KMS-11 (cell line): ENCODE results near the gene FBXL3.

Source experiments
- H2AFZ ChIP-seq: fragments of 200-600 bp; sonication (generic); 2 replicates; pipeline ENCODE4 v1.6.1; 2016; ENCODE audit warnings: antibody characterized with exemption, mixed run types, low read depth
- H3K27ac ChIP-seq: fragments of 200-600 bp; sonication (generic); 2 replicates; pipeline ENCODE4 v1.6.1; 2016; ENCODE audit warnings: mild to moderate bottlenecking, mixed run types
- H3K27me3 ChIP-seq: fragments of 200-600 bp; sonication (generic); 2 replicates; pipeline ENCODE4 v1.6.1; 2017; ENCODE audit warnings: mild to moderate bottlenecking, low read depth, mixed run types, moderate library complexity; ENCODE audit not compliant: insufficient read depth
- H3K36me3 ChIP-seq: fragments of 200-600 bp; sonication (generic); 2 replicates; pipeline ENCODE4 v1.6.1; 2017; ENCODE audit warnings: mild to moderate bottlenecking, mixed run types; ENCODE audit not compliant: insufficient read depth
- H3K4me1 ChIP-seq: fragments of 200-600 bp; sonication (generic); 2 replicates; pipeline ENCODE4 v1.6.1; 2016; ENCODE audit warnings: mild to moderate bottlenecking, low read depth, mixed run types; ENCODE audit not compliant: poor library complexity, severe bottlenecking
- H3K4me2 ChIP-seq: fragments of 200-600 bp; sonication (generic); 2 replicates; pipeline ENCODE4 v1.7.0; 2016; ENCODE audit warnings: mild to moderate bottlenecking, mixed run types
- H3K4me3 ChIP-seq: fragments of 200-600 bp; sonication (generic); IDR thresholded peaks from 2 replicates; pipeline ENCODE4 v1.6.1; 2017; ENCODE audit warnings: low read depth, low read length, mixed read lengths; ENCODE audit not compliant: insufficient read depth
- H3K79me2 ChIP-seq: fragments of 200-600 bp; sonication (generic); 2 replicates; pipeline ENCODE4 v1.6.1; 2016; ENCODE audit warnings: low read depth, mixed run types; ENCODE audit not compliant: insufficient read depth
- H3K9ac ChIP-seq: fragments of 200-600 bp; sonication (generic); 2 replicates; pipeline ENCODE4 v1.6.1; 2016; ENCODE audit warnings: mild to moderate bottlenecking, mixed run types
- H4K20me1 ChIP-seq: fragments of 200-600 bp; sonication (generic); 2 replicates; pipeline ENCODE4 v1.6.1; 2016; ENCODE audit warnings: mild to moderate bottlenecking, mixed run types; ENCODE audit not compliant: insufficient read depth
- TF ChIP-seq, protein P1 (sequence below): fragments of 200-600 bp; sonication (generic); conservative IDR thresholded peaks from 2 replicates; pipeline ENCODE4 v1.6.1; 2017; ENCODE audit warnings: low read depth, mild to moderate bottlenecking, antibody characterized with exemption, low read length, moderate library complexity, mixed read lengths

FBXL3 gene

DNA sequence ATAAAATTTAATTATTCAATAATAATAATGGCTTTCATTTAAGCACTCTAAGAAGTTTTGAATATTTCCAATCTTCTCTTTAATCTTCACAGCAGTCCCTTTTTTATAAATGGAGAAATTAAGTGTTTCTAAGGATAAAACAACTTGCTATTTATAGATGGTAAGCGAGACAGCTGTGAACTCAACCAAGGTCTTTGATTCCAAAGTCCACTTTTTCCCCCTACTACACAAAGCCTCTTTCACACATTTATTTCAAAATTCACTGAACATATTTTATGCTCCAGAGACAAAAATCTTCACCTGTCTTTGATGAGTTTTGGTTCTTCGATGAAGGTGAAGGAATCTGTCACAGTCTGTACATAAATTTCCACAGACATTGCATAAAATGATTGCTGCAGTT is 34.4 kb upstream of the FBXL3 start:
- H3K36me3 ChIP-seq: no peaks in the 10 kb centered on the region
- no peaks in the 10 kb centered on the region for H3K27me3 ChIP-seq
- no peak overlapping the region for H3K27ac ChIP-seq
- TF ChIP-seq, protein P1, sequence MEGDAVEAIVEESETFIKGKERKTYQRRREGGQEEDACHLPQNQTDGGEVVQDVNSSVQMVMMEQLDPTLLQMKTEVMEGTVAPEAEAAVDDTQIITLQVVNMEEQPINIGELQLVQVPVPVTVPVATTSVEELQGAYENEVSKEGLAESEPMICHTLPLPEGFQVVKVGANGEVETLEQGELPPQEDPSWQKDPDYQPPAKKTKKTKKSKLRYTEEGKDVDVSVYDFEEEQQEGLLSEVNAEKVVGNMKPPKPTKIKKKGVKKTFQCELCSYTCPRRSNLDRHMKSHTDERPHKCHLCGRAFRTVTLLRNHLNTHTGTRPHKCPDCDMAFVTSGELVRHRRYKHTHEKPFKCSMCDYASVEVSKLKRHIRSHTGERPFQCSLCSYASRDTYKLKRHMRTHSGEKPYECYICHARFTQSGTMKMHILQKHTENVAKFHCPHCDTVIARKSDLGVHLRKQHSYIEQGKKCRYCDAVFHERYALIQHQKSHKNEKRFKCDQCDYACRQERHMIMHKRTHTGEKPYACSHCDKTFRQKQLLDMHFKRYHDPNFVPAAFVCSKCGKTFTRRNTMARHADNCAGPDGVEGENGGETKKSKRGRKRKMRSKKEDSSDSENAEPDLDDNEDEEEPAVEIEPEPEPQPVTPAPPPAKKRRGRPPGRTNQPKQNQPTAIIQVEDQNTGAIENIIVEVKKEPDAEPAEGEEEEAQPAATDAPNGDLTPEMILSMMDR: no peak
- no peaks in the 10 kb centered on the region for H3K4me1 ChIP-seq
- no peak overlapping the region for H3K4me2 ChIP-seq
- no peak overlapping the region for H2AFZ ChIP-seq
- no peaks in the 10 kb centered on the region for H3K79me2 ChIP-seq
- no peak overlapping the region for H3K4me3 ChIP-seq
- H3K9ac ChIP-seq: no peak overlapping the region
- H4K20me1 ChIP-seq: no peaks in the 10 kb centered on the region

DNA sequence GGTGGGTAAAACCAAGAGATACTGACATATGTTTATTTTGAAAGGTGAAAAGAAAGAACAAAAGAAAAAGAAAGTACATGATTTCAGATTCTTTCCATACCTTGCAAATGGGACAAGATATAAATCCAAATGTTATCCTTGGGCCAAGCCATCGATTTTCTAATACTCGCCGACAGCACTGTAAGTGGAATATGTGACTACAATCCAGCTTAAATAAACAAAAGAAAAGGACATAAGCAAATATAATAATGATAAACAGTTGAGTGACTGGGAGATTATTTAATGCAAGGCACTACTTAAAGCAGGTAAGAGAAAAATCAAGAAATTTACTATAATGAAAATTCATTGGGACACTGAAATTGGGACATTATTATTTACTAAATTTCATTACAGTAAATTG is 29.9 kb upstream of the FBXL3 start:
- Histone ChIP-seq H3K9ac (no peak overlapping the region), H3K27ac (no peak overlapping the region), H3K4me2 (no peak overlapping the region), H3K4me3 (no peak overlapping the region), H3K27me3 (no peaks in the 10 kb centered on the region), H3K79me2 (no peaks in the 10 kb centered on the region), H2AFZ (no peak overlapping the region), H3K36me3 (no peaks in the 10 kb centered on the region), H4K20me1 (no peaks in the 10 kb centered on the region), H3K4me1 (no peaks in the 10 kb centered on the region)
- TF ChIP-seq, protein P1: no peak

DNA sequence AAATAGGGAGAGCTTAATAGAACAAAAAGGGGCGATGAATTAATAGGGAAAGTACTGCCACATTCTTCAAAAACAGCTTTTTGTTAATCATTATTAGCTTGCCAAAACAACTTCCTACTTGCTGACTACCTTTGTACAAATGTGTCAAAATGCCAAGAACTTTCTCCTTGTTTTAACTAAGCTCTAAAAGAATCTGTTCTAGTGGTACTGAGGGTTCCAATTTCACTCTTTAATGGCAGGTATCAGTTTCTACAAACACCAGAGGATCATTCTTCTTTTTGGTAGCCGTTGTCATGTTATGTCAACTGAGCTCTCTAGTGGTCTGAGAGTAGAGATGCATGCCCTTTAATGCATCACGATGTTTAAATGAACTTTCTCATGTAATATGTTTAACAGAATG is 29.4 kb upstream of the FBXL3 start:
- H3K36me3 ChIP-seq: no peaks in the 10 kb centered on the region
- H3K4me1 ChIP-seq: no peaks in the 10 kb centered on the region
- no peak overlapping the region for H2AFZ ChIP-seq

DNA sequence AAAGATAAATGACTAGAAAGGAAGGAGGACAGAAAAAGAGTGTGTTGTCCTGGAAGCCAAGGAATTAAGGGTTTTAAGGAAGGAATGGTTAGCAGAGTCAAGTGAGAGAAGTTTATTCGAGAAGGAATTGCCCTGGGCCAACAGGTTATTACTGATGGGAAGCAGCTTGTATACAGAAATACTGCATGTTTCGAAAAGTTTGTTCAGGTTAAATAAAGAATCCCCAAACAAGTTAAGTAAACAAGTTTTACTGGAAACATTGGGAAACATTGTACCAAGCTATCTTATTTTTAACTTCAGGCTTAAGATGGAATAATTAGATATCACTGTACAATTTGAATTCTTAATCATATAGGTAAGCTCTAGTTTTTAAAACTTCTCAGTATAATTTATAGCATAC is 28.2 kb upstream of the FBXL3 start:
- Histone ChIP-seq H3K36me3 (no peaks in the 10 kb centered on the region), H2AFZ (no peak overlapping the region), H3K4me3 (no peak overlapping the region), H3K4me2 (no peak overlapping the region), H3K4me1 (no peaks in the 10 kb centered on the region), H4K20me1 (no peaks in the 10 kb centered on the region), H3K79me2 (no peaks in the 10 kb centered on the region), H3K9ac (no peak overlapping the region), H3K27me3 (no peaks in the 10 kb centered on the region), H3K27ac (no peak overlapping the region)
- TF ChIP-seq, protein P1: no peak

More for the DNA sequence above, 29.4 kb upstream of the FBXL3 start:
- Histone ChIP-seq H3K79me2 (no peaks in the 10 kb centered on the region), H3K9ac (no peak overlapping the region), H3K27me3 (no peaks in the 10 kb centered on the region), H3K27ac (no peak overlapping the region), H4K20me1 (no peaks in the 10 kb centered on the region), H3K4me2 (no peak overlapping the region), H3K4me3 (no peak overlapping the region)
- TF ChIP-seq, protein P1: no peak

DNA sequence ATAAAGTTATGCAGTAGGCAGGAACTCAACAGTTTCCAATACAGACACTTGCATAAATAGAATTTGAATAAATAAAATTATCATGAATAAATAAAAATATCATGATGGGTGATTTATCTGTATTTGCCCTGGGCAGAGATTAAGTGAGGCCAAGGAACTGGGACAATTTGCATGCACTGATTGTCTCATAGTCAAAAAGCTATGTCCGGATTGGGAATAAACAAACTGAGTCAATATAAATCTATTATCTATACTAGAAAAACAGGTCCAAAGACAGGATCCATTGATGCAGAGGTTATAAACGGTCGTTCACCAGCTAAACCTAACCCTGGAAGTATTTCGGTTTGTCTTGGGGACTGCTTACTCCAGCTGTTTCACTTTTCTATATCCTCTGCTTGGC is 26.2 kb upstream of the FBXL3 start:
- no peak overlapping the region for H2AFZ ChIP-seq
- H3K4me2 ChIP-seq: no peak overlapping the region
- no peak overlapping the region for H3K9ac ChIP-seq
- H3K36me3 ChIP-seq: no peaks in the 10 kb centered on the region
- TF ChIP-seq, protein P1: no peak
- no peaks in the 10 kb centered on the region for H4K20me1 ChIP-seq
- no peak overlapping the region for H3K4me3 ChIP-seq
- H3K79me2 ChIP-seq: no peaks in the 10 kb centered on the region
- H3K4me1 ChIP-seq: no peaks in the 10 kb centered on the region
- H3K27me3 ChIP-seq: no peaks in the 10 kb centered on the region
- no peak overlapping the region for H3K27ac ChIP-seq
